GM12864 (cell line): ENCODE results near the gene CDH1.
A peak's percentile ranks its signal among the peaks of the same experiment; 100 is the strongest.
"Not testable (repeated sequence)": the region's sequence is repeated elsewhere in the genome, so short reads cannot be mapped to it uniquely, and the experiment has no call there.

Experiments used
- DNase-seq: peaks from one replicate; pipeline ENCODE4 v3.0.0-alpha.2; 2011; ENCODE audit warnings: low read depth
- H3K4me3 ChIP-seq: 2 replicates; pipeline ENCODE4 v1.5.1; 2011; ENCODE audit warnings: mild to moderate bottlenecking, low read depth, low read length, control low read depth
- CTCF ChIP-seq: IDR thresholded peaks from 2 replicates; pipeline ENCODE4 v1.5.1; 2011; ENCODE audit warnings: low read depth, mild to moderate bottlenecking, moderate library complexity, low read length, control low read depth, inconsistent platforms; ENCODE audit errors: missing control alignments

The CDH1 gene

GRCh38 chr16:68833251-68833650, 96.2 kb downstream of the CDH1 start:
- no peak for TF ChIP-seq CTCF
- no peak for DNase-seq
- no peak overlapping the region for H3K4me3 ChIP-seq

GRCh38 chr16:68834550-68834949, 97.5 kb downstream of the CDH1 start:
- no peak for TF ChIP-seq CTCF
- DNase-seq, result no peak
- no peak overlapping the region for H3K4me3 ChIP-seq

GRCh38 chr16:68835970-68836369, 98.9 kb downstream of the CDH1 start:
- TF ChIP-seq CTCF, result no peak
- DNase-seq, result no peak
- no peak overlapping the region for H3K4me3 ChIP-seq

- DNase-seq, result no peak
Measured at GRCh38 chr16:68839831-68840230, 102.7 kb downstream of the CDH1 start.

GRCh38 chr16:68842964-68843481, 105.9 kb downstream of the CDH1 start:
- not testable (repeated sequence) for DNase-seq
- H3K4me3 ChIP-seq, result peak overlapping the region; percentile 67

More at GRCh38 chr16:68839831-68840230, 102.7 kb downstream of the CDH1 start:
- H3K4me3 ChIP-seq, result no peak overlapping the region
- TF ChIP-seq CTCF, result no peak

- peak; percentile 31 for TF ChIP-seq CTCF
- DNase-seq, result peak; percentile 66
- H3K4me3 ChIP-seq, result peak within 1 kb of the TSS; percentile 67
Measured at GRCh38 chr16:68843482-68844210, 106.6 kb downstream of the CDH1 start, which contains the start of gene TANGO6. TANGO6 (plus strand) TSS chr16:68843531; CDS start chr16:68843618, 87 bp downstream.

GRCh38 chr16:68844211-68844564, 107.1 kb downstream of the CDH1 start:
- no peak for TF ChIP-seq CTCF
- peak overlapping the region; percentile 67 for H3K4me3 ChIP-seq
- DNase-seq, result no peak
